Measurements from ENCODE around the gene CCL21. TPM values are rescaled to one million over a fixed set of nuclear protein-coding genes. Genes with fewer than 3 reads are reported as not detected.
"Not testable (repeated sequence)": the region's sequence is repeated elsewhere in the genome, so short reads cannot be mapped to it uniquely, and the experiment has no call there.

Gene CCL21
- polyA plus RNA-seq, 1 donor from 2014 or later = not detected

DNA sequence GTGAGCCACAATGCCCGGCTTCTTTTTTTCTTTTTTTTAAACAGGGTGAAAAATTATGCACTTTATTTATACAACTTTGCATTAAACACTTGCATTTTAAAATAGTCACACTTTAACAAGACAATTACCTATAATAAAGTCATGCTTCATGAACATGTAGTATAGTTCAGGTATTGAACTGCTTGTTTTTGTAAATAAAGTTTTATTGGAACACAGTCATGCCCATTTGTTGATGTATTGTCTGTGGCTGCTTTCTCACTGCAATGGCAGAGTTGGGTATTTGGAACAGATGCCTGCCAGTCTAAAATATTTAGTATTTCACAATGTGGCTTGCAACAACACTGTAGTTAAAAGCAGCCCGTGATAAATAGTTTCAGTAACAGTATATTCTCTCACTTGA lies 32.8 kb upstream of the CCL21 start:
- no peaks in the 10 kb centered on the region for H3K79me2 ChIP-seq (replicated peaks; ENCODE audit: insufficient read depth, low read length)
- no peak overlapping the region for H3K4me2 ChIP-seq (ENCODE audit: low read length)
- H3K4me3 ChIP-seq (ENCODE audit: low read length) = no peak overlapping the region
- H3F3A ChIP-seq (ENCODE audit: insufficient read depth, low read length, poor library complexity, severe bottlenecking) = no peaks in the 10 kb centered on the region
- H3K36me3 ChIP-seq (ENCODE audit: insufficient read depth, low read length) = no peaks in the 10 kb centered on the region
- TF ChIP-seq POLR2AphosphoS5 (IDR thresholded peaks at IDR 0.05) (no peak), EP300 (conservative IDR thresholded peaks at IDR 0.05; ENCODE audit: poor library complexity, severe bottlenecking) (no peak), EZH2 (IDR thresholded peaks at IDR 0.05; ENCODE audit: borderline replicate concordance, insufficient read depth, low read length, poor library complexity, severe bottlenecking) (no peak), TAF1 (IDR thresholded peaks at IDR 0.05; ENCODE audit: low read depth) (no peak), SMC3 (conservative IDR thresholded peaks at IDR 0.05; ENCODE audit: poor library complexity) (no peak), RAD21 (conservative IDR thresholded peaks at IDR 0.05) (no peak)
- TF ChIP-seq, protein P1, sequence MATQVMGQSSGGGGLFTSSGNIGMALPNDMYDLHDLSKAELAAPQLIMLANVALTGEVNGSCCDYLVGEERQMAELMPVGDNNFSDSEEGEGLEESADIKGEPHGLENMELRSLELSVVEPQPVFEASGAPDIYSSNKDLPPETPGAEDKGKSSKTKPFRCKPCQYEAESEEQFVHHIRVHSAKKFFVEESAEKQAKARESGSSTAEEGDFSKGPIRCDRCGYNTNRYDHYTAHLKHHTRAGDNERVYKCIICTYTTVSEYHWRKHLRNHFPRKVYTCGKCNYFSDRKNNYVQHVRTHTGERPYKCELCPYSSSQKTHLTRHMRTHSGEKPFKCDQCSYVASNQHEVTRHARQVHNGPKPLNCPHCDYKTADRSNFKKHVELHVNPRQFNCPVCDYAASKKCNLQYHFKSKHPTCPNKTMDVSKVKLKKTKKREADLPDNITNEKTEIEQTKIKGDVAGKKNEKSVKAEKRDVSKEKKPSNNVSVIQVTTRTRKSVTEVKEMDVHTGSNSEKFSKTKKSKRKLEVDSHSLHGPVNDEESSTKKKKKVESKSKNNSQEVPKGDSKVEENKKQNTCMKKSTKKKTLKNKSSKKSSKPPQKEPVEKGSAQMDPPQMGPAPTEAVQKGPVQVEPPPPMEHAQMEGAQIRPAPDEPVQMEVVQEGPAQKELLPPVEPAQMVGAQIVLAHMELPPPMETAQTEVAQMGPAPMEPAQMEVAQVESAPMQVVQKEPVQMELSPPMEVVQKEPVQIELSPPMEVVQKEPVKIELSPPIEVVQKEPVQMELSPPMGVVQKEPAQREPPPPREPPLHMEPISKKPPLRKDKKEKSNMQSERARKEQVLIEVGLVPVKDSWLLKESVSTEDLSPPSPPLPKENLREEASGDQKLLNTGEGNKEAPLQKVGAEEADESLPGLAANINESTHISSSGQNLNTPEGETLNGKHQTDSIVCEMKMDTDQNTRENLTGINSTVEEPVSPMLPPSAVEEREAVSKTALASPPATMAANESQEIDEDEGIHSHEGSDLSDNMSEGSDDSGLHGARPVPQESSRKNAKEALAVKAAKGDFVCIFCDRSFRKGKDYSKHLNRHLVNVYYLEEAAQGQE (IDR thresholded peaks at IDR 0.05; ENCODE audit: borderline replicate concordance) = no peak
- TF ChIP-seq, protein P2, sequence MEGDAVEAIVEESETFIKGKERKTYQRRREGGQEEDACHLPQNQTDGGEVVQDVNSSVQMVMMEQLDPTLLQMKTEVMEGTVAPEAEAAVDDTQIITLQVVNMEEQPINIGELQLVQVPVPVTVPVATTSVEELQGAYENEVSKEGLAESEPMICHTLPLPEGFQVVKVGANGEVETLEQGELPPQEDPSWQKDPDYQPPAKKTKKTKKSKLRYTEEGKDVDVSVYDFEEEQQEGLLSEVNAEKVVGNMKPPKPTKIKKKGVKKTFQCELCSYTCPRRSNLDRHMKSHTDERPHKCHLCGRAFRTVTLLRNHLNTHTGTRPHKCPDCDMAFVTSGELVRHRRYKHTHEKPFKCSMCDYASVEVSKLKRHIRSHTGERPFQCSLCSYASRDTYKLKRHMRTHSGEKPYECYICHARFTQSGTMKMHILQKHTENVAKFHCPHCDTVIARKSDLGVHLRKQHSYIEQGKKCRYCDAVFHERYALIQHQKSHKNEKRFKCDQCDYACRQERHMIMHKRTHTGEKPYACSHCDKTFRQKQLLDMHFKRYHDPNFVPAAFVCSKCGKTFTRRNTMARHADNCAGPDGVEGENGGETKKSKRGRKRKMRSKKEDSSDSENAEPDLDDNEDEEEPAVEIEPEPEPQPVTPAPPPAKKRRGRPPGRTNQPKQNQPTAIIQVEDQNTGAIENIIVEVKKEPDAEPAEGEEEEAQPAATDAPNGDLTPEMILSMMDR (IDR thresholded peaks at IDR 0.05; ENCODE audit: poor library complexity, severe bottlenecking) = no peak
- no peaks in the 10 kb centered on the region for H3K27me3 ChIP-seq (ENCODE audit: insufficient read depth, low read depth, low read length)
- H4K20me1 ChIP-seq (ENCODE audit: insufficient read depth) = no peaks in the 10 kb centered on the region
- no peak overlapping the region for H3K9ac ChIP-seq (ENCODE audit: low read length)
- H3K27ac ChIP-seq (ENCODE audit: low read length) = no peak overlapping the region
- no peak overlapping the region for H2AFZ ChIP-seq (ENCODE audit: low read depth, low read length)
- no peaks in the 10 kb centered on the region for H3K9me2 ChIP-seq (ENCODE audit: insufficient read depth, low read length)
- H3K9me3 ChIP-seq (ENCODE audit: low read length) = no peaks in the 10 kb centered on the region

DNA sequence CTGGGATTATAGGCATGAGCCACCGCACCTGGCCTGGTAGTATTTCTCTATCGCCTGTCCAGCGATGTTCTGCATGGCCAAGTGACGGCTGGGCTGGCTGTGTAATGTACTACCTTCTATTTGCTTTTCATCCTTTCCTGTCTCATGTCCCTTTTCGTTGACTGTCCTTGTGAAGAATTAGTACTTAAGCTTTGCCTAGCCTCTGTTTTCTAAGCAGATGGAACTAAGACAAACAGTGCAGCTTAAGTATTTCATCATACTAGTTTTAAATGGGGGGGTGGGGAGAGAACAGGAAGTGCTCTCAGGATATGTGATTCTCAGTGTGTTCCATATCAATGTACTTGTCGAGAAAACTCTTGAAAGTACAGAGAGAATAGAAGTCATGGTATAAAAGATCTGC lies 31.7 kb upstream of the CCL21 start:
- Histone ChIP-seq H3K4me2 (ENCODE audit: low read length) (no peak overlapping the region), H3K79me2 (replicated peaks; ENCODE audit: insufficient read depth, low read length) (no peaks in the 10 kb centered on the region), H3K27me3 (ENCODE audit: insufficient read depth, low read depth, low read length) (no peaks in the 10 kb centered on the region), H3K36me3 (ENCODE audit: insufficient read depth, low read length) (no peaks in the 10 kb centered on the region), H3K9me2 (ENCODE audit: insufficient read depth, low read length) (no peaks in the 10 kb centered on the region), H3K4me3 (ENCODE audit: low read length) (no peak overlapping the region), H3K27ac (ENCODE audit: low read length) (no peak overlapping the region), H4K20me1 (ENCODE audit: insufficient read depth) (no peaks in the 10 kb centered on the region), H2AFZ (ENCODE audit: low read depth, low read length) (no peak overlapping the region), H3K9me3 (ENCODE audit: low read length) (no peaks in the 10 kb centered on the region), H3K9ac (ENCODE audit: low read length) (no peak overlapping the region), H3F3A (ENCODE audit: insufficient read depth, low read length, poor library complexity, severe bottlenecking) (no peaks in the 10 kb centered on the region)
- TF ChIP-seq EZH2 (IDR thresholded peaks at IDR 0.05; ENCODE audit: borderline replicate concordance, insufficient read depth, low read length, poor library complexity, severe bottlenecking) (no peak), SMC3 (conservative IDR thresholded peaks at IDR 0.05; ENCODE audit: poor library complexity) (no peak)
- TF ChIP-seq, protein P2 (IDR thresholded peaks at IDR 0.05; ENCODE audit: poor library complexity, severe bottlenecking) = no peak

DNA sequence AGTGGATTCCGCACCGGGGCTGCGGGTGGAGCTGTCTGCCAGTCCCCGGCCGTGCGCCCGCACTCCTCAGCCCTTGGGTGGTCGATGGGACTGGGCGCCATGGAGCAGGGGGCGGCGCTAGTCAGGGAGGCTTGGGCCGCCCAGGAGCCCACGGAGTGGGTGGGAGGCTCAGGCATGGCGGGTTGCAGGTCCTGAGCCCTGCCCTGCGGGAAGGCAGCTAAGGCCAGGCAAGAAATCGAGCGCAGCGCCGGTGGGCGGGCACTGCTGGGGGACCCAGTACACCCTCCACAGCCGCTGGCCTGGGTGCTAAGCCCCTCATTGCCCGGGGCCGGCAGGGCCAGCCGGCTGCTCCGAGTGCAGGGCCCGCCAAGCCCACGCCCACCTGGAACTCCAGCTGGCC lies 30.2 kb upstream of the CCL21 start:
- H3K9ac ChIP-seq (ENCODE audit: low read length); H2AFZ ChIP-seq (ENCODE audit: low read depth, low read length); H3K36me3 ChIP-seq (ENCODE audit: insufficient read depth, low read length); H3K9me3 ChIP-seq (ENCODE audit: low read length); H3K27me3 ChIP-seq (ENCODE audit: insufficient read depth, low read depth, low read length); H3K4me2 ChIP-seq (ENCODE audit: low read length); H3K9me2 ChIP-seq (ENCODE audit: insufficient read depth, low read length); H3K27ac ChIP-seq (ENCODE audit: low read length); H3K4me3 ChIP-seq (ENCODE audit: low read length); H3K79me2 ChIP-seq (replicated peaks; ENCODE audit: insufficient read depth, low read length); H4K20me1 ChIP-seq (ENCODE audit: insufficient read depth); H3F3A ChIP-seq (ENCODE audit: insufficient read depth, low read length, poor library complexity, severe bottlenecking): not testable (repeated sequence)

Data from neural cell (in vitro differentiated cells).